Esophagus squamous epithelium (tissue), 5 donors: ENCODE data around the gene PSIP1. TPM values are rescaled to one million over a fixed set of nuclear protein-coding genes. Genes with fewer than 3 reads are reported as not detected.

Source experiments
- DNase-seq: peaks from one replicate; lab custom pipeline; 2025; lab: John Stamatoyannopoulos, UW
- H3K27ac ChIP-seq, 4 donors: fragments of 200-600 bp; sonication (generic); one replicate each; pipeline ENCODE4 v1.5.1; 2016 to 2019; ENCODE audit warnings: mild to moderate bottlenecking in 1 of 4
- H3K27me3 ChIP-seq, 4 donors: fragments of 200-600 bp; sonication (generic); 1 replicate in 3 of 4; 2 replicates in 1 of 4; pipeline versions ENCODE4 v1.5.1 to v1.6.0; 2017 to 2021; ENCODE audit warnings: antibody characterized with exemption in 1 of 4
- H3K36me3 ChIP-seq, 3 donors: fragments of 200-600 bp; sonication (generic); one replicate each; pipeline ENCODE4 v1.5.1; 2016 to 2019
- H3K4me1 ChIP-seq, 3 donors: fragments of 200-600 bp; sonication (generic); one replicate each; pipeline ENCODE4 v1.5.1; 2017 to 2019
- H3K4me3 ChIP-seq, 4 donors: fragments of 200-600 bp; sonication (generic); 1 replicate in 3 of 4; 2 replicates in 1 of 4; pipeline ENCODE4 v1.5.1; 2016 to 2019; ENCODE audit warnings: mild to moderate bottlenecking in 2 of 4, moderate library complexity in 1 of 4
- H3K9me3 ChIP-seq, 3 donors: fragments of 200-600 bp; sonication (generic); one replicate each; pipeline ENCODE4 v1.5.1; 2016 to 2019
- POLR2A ChIP-seq, 4 donors: fragments of 450-650 bp; IDR thresholded peaks; one replicate each; pipeline ENCODE4 v1.6.1; 2017; ENCODE audit warnings: antibody characterized with exemption in 4 of 4, mild to moderate bottlenecking in 4 of 4, moderate library complexity in 3 of 4
- WGBS, 2 donors: methylation state at CpG; one replicate each; pipeline ENCODE4 v1.1.5; 2018; 5-methylcytosine and 5-hydroxymethylcytosine counted together
- intact Hi-C: fragments of 100-400 bp; cut with DNase I; formaldehyde crosslinking; loops from one replicate; pipeline ENCODE4 v1.15.0; 2022
- total RNA-seq, 4 donors: library from RNA; depleted of rRNA; stranded (reverse); fragments of >200 nt; gene quantifications; one replicate each; pipeline ENCODE4 v1.1.0, GENCODE V29; 2016
- TF ChIP-seq, protein P1 (sequence below), 6 experiments: fragments of 450-650 bp in 4 of 6; fragments of 200-600 bp in 2 of 6; sonication (generic) in 2 of 6; IDR thresholded peaks; one replicate each; pipeline ENCODE4 v1.5.1; 2016 to 2019; ENCODE audit warnings: antibody characterized with exemption in 6 of 6, mild to moderate bottlenecking in 4 of 6, moderate library complexity in 4 of 6
- donor health status: DM: yes; HTN: yes; CAD: no.

The PSIP1 gene
- total RNA-seq, 4 donors from 2014 or later: 6.7 to 26.1 (median 17.7) TPM

DNA sequence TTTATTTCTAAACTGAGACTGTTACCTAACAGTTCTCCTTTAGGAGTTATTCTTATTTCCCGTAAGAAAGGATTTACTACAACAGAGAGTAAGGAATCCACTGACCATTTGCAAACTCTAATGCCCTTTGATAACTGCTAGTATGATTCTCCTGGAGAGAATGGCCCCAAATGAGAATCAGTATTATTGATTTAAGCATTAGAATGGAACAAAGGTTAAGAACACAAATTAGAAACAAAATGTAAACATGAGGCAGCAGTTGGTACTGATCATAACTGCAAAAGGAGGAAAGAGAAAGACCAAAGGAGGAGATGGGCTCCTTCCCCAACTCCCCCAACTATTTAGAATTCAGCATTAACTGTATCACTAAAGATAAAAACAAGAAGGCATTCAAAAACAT is 30.7 kb downstream of the PSIP1 start:
- TF ChIP-seq, protein P1, sequence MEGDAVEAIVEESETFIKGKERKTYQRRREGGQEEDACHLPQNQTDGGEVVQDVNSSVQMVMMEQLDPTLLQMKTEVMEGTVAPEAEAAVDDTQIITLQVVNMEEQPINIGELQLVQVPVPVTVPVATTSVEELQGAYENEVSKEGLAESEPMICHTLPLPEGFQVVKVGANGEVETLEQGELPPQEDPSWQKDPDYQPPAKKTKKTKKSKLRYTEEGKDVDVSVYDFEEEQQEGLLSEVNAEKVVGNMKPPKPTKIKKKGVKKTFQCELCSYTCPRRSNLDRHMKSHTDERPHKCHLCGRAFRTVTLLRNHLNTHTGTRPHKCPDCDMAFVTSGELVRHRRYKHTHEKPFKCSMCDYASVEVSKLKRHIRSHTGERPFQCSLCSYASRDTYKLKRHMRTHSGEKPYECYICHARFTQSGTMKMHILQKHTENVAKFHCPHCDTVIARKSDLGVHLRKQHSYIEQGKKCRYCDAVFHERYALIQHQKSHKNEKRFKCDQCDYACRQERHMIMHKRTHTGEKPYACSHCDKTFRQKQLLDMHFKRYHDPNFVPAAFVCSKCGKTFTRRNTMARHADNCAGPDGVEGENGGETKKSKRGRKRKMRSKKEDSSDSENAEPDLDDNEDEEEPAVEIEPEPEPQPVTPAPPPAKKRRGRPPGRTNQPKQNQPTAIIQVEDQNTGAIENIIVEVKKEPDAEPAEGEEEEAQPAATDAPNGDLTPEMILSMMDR (IDR thresholded peaks at IDR 0.05): no peak
- TF ChIP-seq POLR2A (IDR thresholded peaks at IDR 0.05): no peak
- intact Hi-C loops: no loop called here
- Histone ChIP-seq H3K27me3 (no peaks in the 10 kb centered on the region), H3K36me3 (peaks cover 0 to 51% (median 0%) of the 10 kb centered on the region in 3 donors), H3K27ac (no peak overlapping the region), H3K4me1 (no peaks in the 10 kb centered on the region), H3K9me3 (no peaks in the 10 kb centered on the region), H3K4me3 (no peak overlapping the region)
- 82 to 100% methylated on average over 1 of the region's 1 CpG for WGBS, 2 donors
- DNase-seq: no peak

DNA sequence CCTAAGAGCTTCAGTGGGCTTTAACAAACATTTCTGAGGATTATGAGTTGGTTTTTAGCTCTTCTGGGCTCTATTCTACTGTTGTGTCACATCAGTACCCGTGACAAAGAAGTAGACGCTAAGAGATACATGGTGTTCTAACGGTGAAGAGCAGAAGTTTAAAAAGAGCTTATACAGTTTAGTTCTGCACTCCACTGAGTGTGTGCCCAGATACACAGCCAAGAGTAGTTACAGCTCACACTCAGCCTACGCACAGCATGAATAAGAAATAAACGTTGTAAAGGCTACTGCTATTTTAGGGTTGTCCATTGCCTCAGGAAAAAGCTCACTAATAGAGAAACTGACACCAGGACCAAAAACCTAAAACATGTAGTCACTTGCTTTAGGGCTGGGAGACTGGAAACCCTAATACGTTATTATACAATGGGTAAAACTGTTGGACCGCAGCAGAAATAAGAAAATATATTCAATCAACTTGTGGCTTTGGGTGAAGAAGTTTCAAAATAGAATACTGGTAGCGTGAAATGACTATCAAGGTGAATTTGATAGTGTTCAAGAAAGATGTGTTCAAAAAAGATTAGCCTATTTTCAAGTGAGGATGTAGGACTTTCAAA is 34.7 kb downstream of the PSIP1 start:
- intact Hi-C loops: no loop called here
- Histone ChIP-seq H3K36me3 (peaks cover 0 to 62% (median 0%) of the 10 kb centered on the region in 3 donors), H3K27me3 (no peaks in the 10 kb centered on the region), H3K4me1 (no peaks in the 10 kb centered on the region), H3K9me3 (no peaks in the 10 kb centered on the region), H3K27ac (no peak overlapping the region), H3K4me3 (no peak overlapping the region)
- WGBS, 2 donors: 77 to 78% methylated on average over 8 of the region's 8 CpGs
- no peak for TF ChIP-seq POLR2A (IDR thresholded peaks at IDR 0.05)
- TF ChIP-seq, protein P1 (IDR thresholded peaks at IDR 0.05): no peak
- no peak for DNase-seq

DNA sequence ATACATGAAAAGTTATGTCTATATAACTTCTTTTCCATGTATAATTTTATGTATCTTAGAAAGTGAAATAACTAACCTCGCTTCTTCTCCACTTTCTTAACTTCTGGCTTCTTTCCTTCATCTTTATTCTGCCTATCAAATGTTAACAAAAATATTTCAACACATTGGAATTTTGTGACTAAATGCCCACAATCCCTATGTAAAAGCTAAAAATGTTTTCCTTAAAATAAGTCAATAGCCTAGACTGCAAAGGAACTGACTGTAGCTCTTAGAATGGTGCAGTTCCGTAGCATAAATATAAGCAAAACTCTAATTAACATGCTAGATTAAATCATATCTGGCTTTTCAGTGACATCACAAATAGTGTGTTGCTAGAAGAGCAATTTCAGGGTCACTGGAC is 40.9 kb downstream of the PSIP1 start:
- Histone ChIP-seq H3K4me1 (no peaks in the 10 kb centered on the region), H3K27ac (no peak overlapping the region), H3K4me3 (no peak overlapping the region), H3K9me3 (no peaks in the 10 kb centered on the region), H3K27me3 (no peaks in the 10 kb centered on the region), H3K36me3 (peaks cover 0 to 82% (median 5%) of the 10 kb centered on the region in 3 donors)
- DNase-seq: no peak
- intact Hi-C loops: no loop called here
- WGBS, 2 donors: 88 to 93% methylated on average over 2 of the region's 2 CpGs
- no peak for TF ChIP-seq POLR2A (IDR thresholded peaks at IDR 0.05)
- TF ChIP-seq, protein P1 (IDR thresholded peaks at IDR 0.05): no peak

DNA sequence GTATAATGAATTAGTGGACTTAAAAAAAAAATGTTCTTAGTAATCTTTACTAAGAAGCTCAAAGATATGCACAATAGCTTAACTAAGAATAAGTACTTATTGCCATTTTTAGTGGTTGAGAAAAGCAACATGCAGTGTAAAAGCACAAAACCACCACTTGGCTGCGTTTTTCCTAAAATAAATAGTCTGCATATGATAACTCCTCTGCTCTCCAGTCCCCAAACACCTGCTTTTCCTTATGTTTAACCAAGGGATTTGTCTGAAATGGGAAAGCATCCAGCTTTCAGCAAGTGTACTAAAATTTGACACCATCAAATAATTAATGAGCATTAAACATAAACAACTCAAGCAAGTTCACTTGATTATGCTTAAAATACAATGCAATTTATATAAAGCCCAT is 41.4 kb downstream of the PSIP1 start:
- Histone ChIP-seq H3K27me3 (no peaks in the 10 kb centered on the region), H3K36me3 (peaks cover 0 to 86% (median 5%) of the 10 kb centered on the region in 3 donors), H3K4me3 (no peak overlapping the region), H3K4me1 (no peaks in the 10 kb centered on the region), H3K9me3 (no peaks in the 10 kb centered on the region), H3K27ac (no peak overlapping the region)
- DNase-seq: no peak
- 50 to 65% methylated on average over 1 of the region's 1 CpG for WGBS, 2 donors
- intact Hi-C loops: no loop called here
- TF ChIP-seq, protein P1 (IDR thresholded peaks at IDR 0.05): no peak
- TF ChIP-seq POLR2A (IDR thresholded peaks at IDR 0.05): no peak

DNA sequence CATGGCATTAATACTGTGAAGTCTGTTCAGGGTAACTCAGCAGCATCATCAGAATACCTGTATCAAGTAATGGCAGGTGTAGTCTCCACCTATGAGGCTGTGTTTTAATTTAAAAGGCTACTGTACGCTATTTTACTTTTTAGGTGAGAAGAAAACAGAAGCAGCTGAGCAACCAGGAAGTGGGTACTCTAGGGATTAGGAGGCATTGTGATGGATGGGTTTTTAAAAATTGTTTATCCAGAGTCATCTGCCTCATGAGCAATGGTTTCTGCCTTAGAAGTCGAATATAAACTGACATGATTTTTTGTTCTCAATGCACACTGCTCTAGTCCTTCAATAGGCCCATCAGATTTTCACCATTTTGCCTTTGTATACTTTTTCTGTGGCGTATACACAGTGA is 42.6 kb downstream of the PSIP1 start:
- Histone ChIP-seq H3K4me3 (no peak overlapping the region), H3K9me3 (no peaks in the 10 kb centered on the region), H3K4me1 (no peaks in the 10 kb centered on the region), H3K27me3 (no peaks in the 10 kb centered on the region), H3K36me3 (peaks cover 0 to 94% (median 5%) of the 10 kb centered on the region in 3 donors), H3K27ac (no peak overlapping the region)
- TF ChIP-seq POLR2A (IDR thresholded peaks at IDR 0.05): no peak
- TF ChIP-seq, protein P1 (IDR thresholded peaks at IDR 0.05): no peak
- WGBS, 2 donors: 62 to 73% methylated on average over 3 of the region's 3 CpGs
- DNase-seq: no peak
- intact Hi-C loops: no loop called here
